Measurements from ENCODE around the gene MACC1.

DNA sequence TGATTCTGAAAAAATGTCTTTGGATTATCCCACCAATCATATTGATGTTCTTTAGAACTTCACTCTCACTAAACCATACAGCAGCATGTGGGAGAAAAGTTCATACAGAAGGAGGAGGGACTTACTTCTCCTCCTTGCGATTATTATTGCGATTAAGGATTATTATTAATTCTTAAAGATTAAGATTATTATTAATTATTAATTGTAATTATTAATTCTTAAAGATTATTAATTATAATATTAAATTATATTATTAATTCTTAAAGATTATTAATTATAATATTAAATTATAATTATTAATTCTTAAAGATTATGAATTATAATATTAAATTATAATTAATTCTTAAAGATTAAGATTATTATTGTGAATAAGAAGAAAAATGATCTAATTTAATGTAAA is 80.5 kb downstream of the MACC1 start:
- TF ChIP-seq EZH2 (IDR thresholded peaks at IDR 0.05; ENCODE audit: borderline replicate concordance, control insufficient read depth, low read depth, low read length) (no peak), YY1 (IDR thresholded peaks at IDR 0.05; ENCODE audit: low read depth, low read length) (no peak), CHD4 (IDR thresholded peaks at IDR 0.05) (no peak), DPF2 (IDR thresholded peaks at IDR 0.05) (no peak), BCL11A (IDR thresholded peaks at IDR 0.05; ENCODE audit: low read depth, low read length) (no peak)
- TF ChIP-seq, protein P1, sequence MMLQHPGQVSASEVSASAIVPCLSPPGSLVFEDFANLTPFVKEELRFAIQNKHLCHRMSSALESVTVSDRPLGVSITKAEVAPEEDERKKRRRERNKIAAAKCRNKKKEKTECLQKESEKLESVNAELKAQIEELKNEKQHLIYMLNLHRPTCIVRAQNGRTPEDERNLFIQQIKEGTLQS (IDR thresholded peaks at IDR 0.05; ENCODE audit: borderline replicate concordance, extremely low read depth, low read depth, low read length) = no peak
- TF ChIP-seq, protein P2, sequence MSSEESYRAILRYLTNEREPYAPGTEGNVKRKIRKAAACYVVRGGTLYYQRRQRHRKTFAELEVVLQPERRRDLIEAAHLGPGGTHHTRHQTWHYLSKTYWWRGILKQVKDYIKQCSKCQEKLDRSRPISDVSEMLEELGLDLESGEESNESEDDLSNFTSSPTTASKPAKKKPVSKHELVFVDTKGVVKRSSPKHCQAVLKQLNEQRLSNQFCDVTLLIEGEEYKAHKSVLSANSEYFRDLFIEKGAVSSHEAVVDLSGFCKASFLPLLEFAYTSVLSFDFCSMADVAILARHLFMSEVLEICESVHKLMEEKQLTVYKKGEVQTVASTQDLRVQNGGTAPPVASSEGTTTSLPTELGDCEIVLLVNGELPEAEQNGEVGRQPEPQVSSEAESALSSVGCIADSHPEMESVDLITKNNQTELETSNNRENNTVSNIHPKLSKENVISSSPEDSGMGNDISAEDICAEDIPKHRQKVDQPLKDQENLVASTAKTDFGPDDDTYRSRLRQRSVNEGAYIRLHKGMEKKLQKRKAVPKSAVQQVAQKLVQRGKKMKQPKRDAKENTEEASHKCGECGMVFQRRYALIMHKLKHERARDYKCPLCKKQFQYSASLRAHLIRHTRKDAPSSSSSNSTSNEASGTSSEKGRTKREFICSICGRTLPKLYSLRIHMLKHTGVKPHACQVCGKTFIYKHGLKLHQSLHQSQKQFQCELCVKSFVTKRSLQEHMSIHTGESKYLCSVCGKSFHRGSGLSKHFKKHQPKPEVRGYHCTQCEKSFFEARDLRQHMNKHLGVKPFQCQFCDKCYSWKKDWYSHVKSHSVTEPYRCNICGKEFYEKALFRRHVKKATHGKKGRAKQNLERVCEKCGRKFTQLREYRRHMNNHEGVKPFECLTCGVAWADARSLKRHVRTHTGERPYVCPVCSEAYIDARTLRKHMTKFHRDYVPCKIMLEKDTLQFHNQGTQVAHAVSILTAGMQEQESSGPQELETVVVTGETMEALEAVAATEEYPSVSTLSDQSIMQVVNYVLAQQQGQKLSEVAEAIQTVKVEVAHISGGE (CRISPR knock-in tag; IDR thresholded peaks at IDR 0.05) = no peak

Data from GM12878 (cell line).